Right lobe of liver (tissue), 4 donors: Measurements from ENCODE around the gene CELF2.

Experiments used
- POLR2A ChIP-seq: fragments of 450-650 bp; IDR thresholded peaks from one replicate; pipeline ENCODE4 v1.6.1; 2017; ENCODE audit warnings: antibody characterized with exemption, mild to moderate bottlenecking
- TF ChIP-seq, protein P1 (sequence below), 4 donors: fragments of 200-600 bp in 3 of 4; fragments of 450-650 bp in 1 of 4; IDR thresholded peaks; one replicate each; pipeline versions ENCODE4 v1.5.1 to v1.8.0; 2016 to 2022; ENCODE audit warnings: antibody characterized with exemption in 4 of 4, mild to moderate bottlenecking in 2 of 4
- donor health status: DM: no; HTN: no; CAD: no.
- donor health status: DM: no; HTN: no; CAD: no.
- donor health status: DM: no; HTN: yes; CAD: no.

GRCh38 chr10:11193001-11193551 is 175.4 kb downstream of the CELF2 start:
- TF ChIP-seq, protein P1, sequence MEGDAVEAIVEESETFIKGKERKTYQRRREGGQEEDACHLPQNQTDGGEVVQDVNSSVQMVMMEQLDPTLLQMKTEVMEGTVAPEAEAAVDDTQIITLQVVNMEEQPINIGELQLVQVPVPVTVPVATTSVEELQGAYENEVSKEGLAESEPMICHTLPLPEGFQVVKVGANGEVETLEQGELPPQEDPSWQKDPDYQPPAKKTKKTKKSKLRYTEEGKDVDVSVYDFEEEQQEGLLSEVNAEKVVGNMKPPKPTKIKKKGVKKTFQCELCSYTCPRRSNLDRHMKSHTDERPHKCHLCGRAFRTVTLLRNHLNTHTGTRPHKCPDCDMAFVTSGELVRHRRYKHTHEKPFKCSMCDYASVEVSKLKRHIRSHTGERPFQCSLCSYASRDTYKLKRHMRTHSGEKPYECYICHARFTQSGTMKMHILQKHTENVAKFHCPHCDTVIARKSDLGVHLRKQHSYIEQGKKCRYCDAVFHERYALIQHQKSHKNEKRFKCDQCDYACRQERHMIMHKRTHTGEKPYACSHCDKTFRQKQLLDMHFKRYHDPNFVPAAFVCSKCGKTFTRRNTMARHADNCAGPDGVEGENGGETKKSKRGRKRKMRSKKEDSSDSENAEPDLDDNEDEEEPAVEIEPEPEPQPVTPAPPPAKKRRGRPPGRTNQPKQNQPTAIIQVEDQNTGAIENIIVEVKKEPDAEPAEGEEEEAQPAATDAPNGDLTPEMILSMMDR (IDR thresholded peaks at IDR 0.05) = no peak
- no peak for TF ChIP-seq POLR2A
